HEK293 (cell line): ENCODE data around the gene TSPAN9.

Experiments
- CTCF ChIA-PET: fragments of 350-600 bp; formaldehyde crosslinking; extraction: SDS; loops from one replicate; lab custom pipeline; 2021; ENCODE audit warnings: antibody characterized with exemption; lab: Yijun Ruan, JAX
- POLR2A ChIA-PET: fragments of 300-600 bp; formaldehyde crosslinking; extraction: SDS; loops from one replicate; lab custom pipeline; 2020; ENCODE audit warnings: antibody characterized with exemption, inconsistent platforms; lab: Yijun Ruan, JAX
- H3K27ac ChIP-seq: fragments of 200-500 bp; sonication (Bioruptor generic); 2 replicates; pipeline ENCODE4 v1.5.1; 2014; ENCODE audit warnings: low read depth, low read length, control low read depth, inconsistent platforms; ENCODE audit errors: extremely low read depth
- H3K36me3 ChIP-seq, 2 experiments: fragments of 200-500 bp in 1 of 2; sonication (Bioruptor generic) in 1 of 2; 1 replicate in 1 of 2; 2 replicates in 1 of 2; pipeline ENCODE4 v1.5.1; 2014 to 2017; ENCODE audit warnings: inconsistent platforms in 2 of 2, low read length in 2 of 2; ENCODE audit not compliant: control insufficient read depth in 2 of 2, insufficient read depth in 1 of 2
- H3K4me1 ChIP-seq: fragments of 200-500 bp; sonication (Bioruptor generic); 2 replicates; pipeline ENCODE4 v1.5.1; 2014; ENCODE audit warnings: mild to moderate bottlenecking, low read length, inconsistent platforms; ENCODE audit not compliant: control insufficient read depth, insufficient read depth
- H3K4me3 ChIP-seq: 2 replicates; pipeline ENCODE4 v1.5.1; 2011; ENCODE audit warnings: low read depth, mild to moderate bottlenecking, control low read depth, low read length, moderate library complexity
- H3K9me3 ChIP-seq: fragments of 200-500 bp; sonication (Bioruptor generic); 2 replicates; pipeline ENCODE4 v1.5.1; 2014; ENCODE audit warnings: low read depth, low read length, inconsistent platforms; ENCODE audit not compliant: control insufficient read depth, insufficient read depth
- EGR2 ChIP-seq: fragments of 450-650 bp; formaldehyde crosslinking; IDR thresholded peaks from 2 replicates; pipeline ENCODE4 v1.5.1; 2016; ENCODE audit warnings: low read depth, missing biosample characterization, missing genetic modification characterization
- KLF16 ChIP-seq: fragments of 450-650 bp; formaldehyde crosslinking; IDR thresholded peaks from 2 replicates; pipeline ENCODE4 v1.5.1; 2017; ENCODE audit warnings: missing biosample characterization, missing genetic modification characterization
- KLF17 ChIP-seq: fragments of 450-650 bp; formaldehyde crosslinking; IDR thresholded peaks from 2 replicates; pipeline ENCODE4 v1.5.1; 2016; ENCODE audit warnings: missing biosample characterization, missing genetic modification characterization
- PBX3 ChIP-seq: sonication (generic); formaldehyde crosslinking; IDR thresholded peaks from 2 replicates; pipeline ENCODE4 v1.8.1; 2022; ENCODE audit warnings: mild to moderate bottlenecking, moderate library complexity, missing genetic modification reagents
- ZBTB44 ChIP-seq: fragments of 450-650 bp; IDR thresholded peaks from 2 replicates; pipeline ENCODE4 v1.5.1; 2018; ENCODE audit warnings: missing biosample characterization, mild to moderate bottlenecking, missing genetic modification characterization
- ZNF138 ChIP-seq: fragments of 450-650 bp; formaldehyde crosslinking; IDR thresholded peaks from 2 replicates; pipeline ENCODE4 v1.5.1; 2016; ENCODE audit warnings: missing biosample characterization, missing genetic modification characterization, borderline replicate concordance
- ZNF174 ChIP-seq: fragments of 450-650 bp; formaldehyde crosslinking; IDR thresholded peaks from 2 replicates; pipeline ENCODE4 v1.5.0; 2017; ENCODE audit warnings: missing biosample characterization, mild to moderate bottlenecking, missing genetic modification characterization
- ZNF473 ChIP-seq: fragments of 450-650 bp; formaldehyde crosslinking; IDR thresholded peaks from 2 replicates; pipeline ENCODE4 v1.5.1; 2017; ENCODE audit warnings: missing biosample characterization, missing genetic modification characterization
- ZNF488 ChIP-seq: fragments of 450-650 bp; formaldehyde crosslinking; IDR thresholded peaks from 2 replicates; pipeline ENCODE4 v1.5.1; 2016; ENCODE audit warnings: missing biosample characterization, missing genetic modification characterization
- ZNF530 ChIP-seq: fragments of 450-650 bp; formaldehyde crosslinking; IDR thresholded peaks from 2 replicates; pipeline ENCODE4 v1.5.1; 2016; ENCODE audit warnings: low read depth, missing biosample characterization, missing genetic modification characterization
- ZNF623 ChIP-seq: fragments of 450-650 bp; formaldehyde crosslinking; IDR thresholded peaks from 2 replicates; pipeline ENCODE4 v1.5.1; 2016; ENCODE audit warnings: missing biosample characterization, missing genetic modification characterization
- ZNF624 ChIP-seq: fragments of 450-650 bp; formaldehyde crosslinking; IDR thresholded peaks from 2 replicates; pipeline ENCODE4 v1.5.1; 2017; ENCODE audit warnings: missing biosample characterization, missing genetic modification characterization
- ZNF664 ChIP-seq: fragments of 450-650 bp; formaldehyde crosslinking; IDR thresholded peaks from 2 replicates; pipeline ENCODE4 v1.5.1; 2016; ENCODE audit warnings: missing biosample characterization, missing genetic modification characterization
- ZNF707 ChIP-seq: fragments of 450-650 bp; formaldehyde crosslinking; IDR thresholded peaks from 2 replicates; pipeline ENCODE4 v1.5.1; 2016; ENCODE audit warnings: missing biosample characterization, missing genetic modification characterization
- ZSCAN5A ChIP-seq: fragments of 450-650 bp; formaldehyde crosslinking; IDR thresholded peaks from 2 replicates; pipeline ENCODE4 v1.5.1; 2016; ENCODE audit warnings: missing biosample characterization, missing genetic modification characterization
- TF ChIP-seq, protein P1 (sequence below): fragments of 450-650 bp; formaldehyde crosslinking; IDR thresholded peaks from 2 replicates; pipeline ENCODE4 v1.5.1; 2016; ENCODE audit warnings: missing biosample characterization, missing genetic modification characterization, low read depth
- TF ChIP-seq, protein P2 (sequence below): fragments of 450-650 bp; formaldehyde crosslinking; IDR thresholded peaks from 2 replicates; pipeline ENCODE4 v1.5.1; 2016; ENCODE audit warnings: missing biosample characterization, missing genetic modification characterization, borderline replicate concordance

Gene TSPAN9

GRCh38 chr12:3113671-3114325 lies 36.6 kb downstream of the TSPAN9 start:
- no peaks in the 10 kb centered on the region for H3K9me3 ChIP-seq
- CTCF ChIA-PET = interaction anchor here (0.7 to 1.5 kb wide), 2 partner anchors 40 to 93 kb away, joined by 3 to 6 read pairs; no protein-coding TSS in a partner anchor
- peaks cover 3% of the 10 kb centered on the region; the same call in 1 of the 2 replicates for H3K4me1 ChIP-seq
- TF ChIP-seq PBX3 = no peak
- no peak for TF ChIP-seq ZNF473 (tag by site-specific recombination)
- no peak for TF ChIP-seq ZNF664 (tag by site-specific recombination)
- no peak for TF ChIP-seq ZBTB44 (tag by site-specific recombination)
- TF ChIP-seq, protein P1, sequence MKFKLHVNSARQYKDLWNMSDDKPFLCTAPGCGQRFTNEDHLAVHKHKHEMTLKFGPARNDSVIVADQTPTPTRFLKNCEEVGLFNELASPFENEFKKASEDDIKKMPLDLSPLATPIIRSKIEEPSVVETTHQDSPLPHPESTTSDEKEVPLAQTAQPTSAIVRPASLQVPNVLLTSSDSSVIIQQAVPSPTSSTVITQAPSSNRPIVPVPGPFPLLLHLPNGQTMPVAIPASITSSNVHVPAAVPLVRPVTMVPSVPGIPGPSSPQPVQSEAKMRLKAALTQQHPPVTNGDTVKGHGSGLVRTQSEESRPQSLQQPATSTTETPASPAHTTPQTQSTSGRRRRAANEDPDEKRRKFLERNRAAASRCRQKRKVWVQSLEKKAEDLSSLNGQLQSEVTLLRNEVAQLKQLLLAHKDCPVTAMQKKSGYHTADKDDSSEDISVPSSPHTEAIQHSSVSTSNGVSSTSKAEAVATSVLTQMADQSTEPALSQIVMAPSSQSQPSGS (tag by site-specific recombination) = no peak
- TF ChIP-seq KLF16 (tag by site-specific recombination) = no peak
- POLR2A ChIA-PET = no interaction called here
- H3K36me3 ChIP-seq = no peaks in the 10 kb centered on the region; a peak in 1 of 3 replicates
- H3K27ac ChIP-seq = no peak overlapping the region
- no peak overlapping the region for H3K4me3 ChIP-seq

DNA sequence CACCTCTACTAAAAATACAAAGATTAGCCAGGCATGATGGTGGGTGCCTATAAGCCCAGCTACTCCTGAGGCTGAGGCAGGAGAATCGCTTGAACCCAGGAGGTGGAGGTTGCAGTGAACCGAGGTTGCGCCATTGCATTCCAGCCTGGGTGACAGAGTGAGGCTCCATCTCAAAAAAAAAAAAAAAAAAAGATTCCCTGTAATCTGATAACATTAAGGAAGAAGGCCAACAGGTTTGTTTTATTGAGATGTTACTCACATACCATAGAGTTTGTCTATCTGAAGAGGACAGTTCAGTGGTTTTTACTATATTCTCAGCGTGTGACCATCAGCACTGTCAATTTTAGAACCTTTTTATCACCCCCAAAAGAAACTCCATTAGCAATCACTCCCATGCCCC lies 37.5 kb downstream of the TSPAN9 start:
- CTCF ChIA-PET = interaction anchor here (0.7 kb wide), 1 partner anchor 92 kb away, joined by 3 read pairs; no protein-coding TSS in a partner anchor
- no peaks in the 10 kb centered on the region; a peak in 1 of 3 replicates for H3K36me3 ChIP-seq
- no peak overlapping the region for H3K27ac ChIP-seq
- H3K4me3 ChIP-seq = no peak overlapping the region
- TF ChIP-seq, protein P2, sequence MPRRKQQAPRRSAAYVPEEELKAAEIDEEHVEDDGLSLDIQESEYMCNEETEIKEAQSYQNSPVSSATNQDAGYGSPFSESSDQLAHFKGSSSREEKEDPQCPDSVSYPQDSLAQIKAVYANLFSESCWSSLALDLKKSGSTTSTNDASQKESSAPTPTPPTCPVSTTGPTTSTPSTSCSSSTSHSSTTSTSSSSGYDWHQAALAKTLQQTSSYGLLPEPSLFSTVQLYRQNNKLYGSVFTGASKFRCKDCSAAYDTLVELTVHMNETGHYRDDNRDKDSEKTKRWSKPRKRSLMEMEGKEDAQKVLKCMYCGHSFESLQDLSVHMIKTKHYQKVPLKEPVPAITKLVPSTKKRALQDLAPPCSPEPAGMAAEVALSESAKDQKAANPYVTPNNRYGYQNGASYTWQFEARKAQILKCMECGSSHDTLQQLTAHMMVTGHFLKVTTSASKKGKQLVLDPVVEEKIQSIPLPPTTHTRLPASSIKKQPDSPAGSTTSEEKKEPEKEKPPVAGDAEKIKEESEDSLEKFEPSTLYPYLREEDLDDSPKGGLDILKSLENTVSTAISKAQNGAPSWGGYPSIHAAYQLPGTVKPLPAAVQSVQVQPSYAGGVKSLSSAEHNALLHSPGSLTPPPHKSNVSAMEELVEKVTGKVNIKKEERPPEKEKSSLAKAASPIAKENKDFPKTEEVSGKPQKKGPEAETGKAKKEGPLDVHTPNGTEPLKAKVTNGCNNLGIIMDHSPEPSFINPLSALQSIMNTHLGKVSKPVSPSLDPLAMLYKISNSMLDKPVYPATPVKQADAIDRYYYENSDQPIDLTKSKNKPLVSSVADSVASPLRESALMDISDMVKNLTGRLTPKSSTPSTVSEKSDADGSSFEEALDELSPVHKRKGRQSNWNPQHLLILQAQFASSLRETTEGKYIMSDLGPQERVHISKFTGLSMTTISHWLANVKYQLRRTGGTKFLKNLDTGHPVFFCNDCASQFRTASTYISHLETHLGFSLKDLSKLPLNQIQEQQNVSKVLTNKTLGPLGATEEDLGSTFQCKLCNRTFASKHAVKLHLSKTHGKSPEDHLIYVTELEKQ (tag by site-specific recombination) = no peak
- TF ChIP-seq EGR2 (no peak), ZNF624 (no peak), ZNF530 (tag by site-specific recombination) (no peak), ZSCAN5A (no peak), ZNF488 (tag by site-specific recombination) (no peak), ZNF138 (tag by site-specific recombination) (no peak), KLF17 (tag by site-specific recombination) (no peak), ZNF174 (tag by site-specific recombination) (no peak), ZNF623 (tag by site-specific recombination) (no peak), ZNF707 (tag by site-specific recombination) (no peak)
- POLR2A ChIA-PET = no interaction called here
- no peaks in the 10 kb centered on the region for H3K9me3 ChIP-seq
- peaks cover 3% of the 10 kb centered on the region; the same call in 1 of the 2 replicates for H3K4me1 ChIP-seq
